Eye (tissue), 1 donor: ENCODE measurements around the gene ANKRD23.
"Not testable (repeated sequence)": the region's sequence is repeated elsewhere in the genome, so short reads cannot be mapped to it uniquely, and the experiment has no call there.

Experiments
- DNase-seq: peaks from one replicate; pipeline ENCODE4 v3.0.0-alpha.2; 2015

ANKRD23 gene

GRCh38 chr2:96843538-96844268, at the start of gene ANKRD23:
Gene ANKRD23 (minus strand): TSS chr2:96844021. CDS start chr2:96843992, 29 bp downstream.
- DNase-seq = no peak

- DNase-seq = no peak
Measured at GRCh38 chr2:96891591-96892333, 47.9 kb upstream of the ANKRD23 start.

GRCh38 chr2:96890726-96891385, 47.0 kb upstream of the ANKRD23 start:
- no peak for DNase-seq

GRCh38 chr2:96890252-96890651, 46.4 kb upstream of the ANKRD23 start:
- no peak for DNase-seq

- not testable (repeated sequence) for DNase-seq
Measured at GRCh38 chr2:96889502-96889901, 45.7 kb upstream of the ANKRD23 start.

GRCh38 chr2:96888072-96889011, 44.5 kb upstream of the ANKRD23 start:
- DNase-seq = no peak

GRCh38 chr2:96887493-96888012, 43.7 kb upstream of the ANKRD23 start:
- peak; percentile 61 for DNase-seq

GRCh38 chr2:96885432-96886347, 41.9 kb upstream of the ANKRD23 start:
- DNase-seq = no peak

GRCh38 chr2:96884299-96885094, 40.7 kb upstream of the ANKRD23 start:
- DNase-seq = no peak

- DNase-seq = no peak
Measured at GRCh38 chr2:96883306-96883705, 39.5 kb upstream of the ANKRD23 start.

GRCh38 chr2:96882906-96883305, 39.1 kb upstream of the ANKRD23 start:
- no peak for DNase-seq

GRCh38 chr2:96882230-96882629, 38.4 kb upstream of the ANKRD23 start:
- peak; percentile 52 for DNase-seq

- DNase-seq = peak; percentile 49
Measured at GRCh38 chr2:96881349-96882195, 37.8 kb upstream of the ANKRD23 start.

GRCh38 chr2:96880891-96881273, 37.1 kb upstream of the ANKRD23 start:
- no peak for DNase-seq

- no peak for DNase-seq
Measured at GRCh38 chr2:96879545-96880040, 35.8 kb upstream of the ANKRD23 start.

- DNase-seq = no peak
Measured at GRCh38 chr2:96878796-96879544, 35.1 kb upstream of the ANKRD23 start.

GRCh38 chr2:96878171-96878570, 34.4 kb upstream of the ANKRD23 start:
- DNase-seq = no peak

- no peak for DNase-seq
Measured at GRCh38 chr2:96877631-96878092, 33.8 kb upstream of the ANKRD23 start.
